ENCODE data around the gene MMP7.

The MMP7 gene

DNA sequence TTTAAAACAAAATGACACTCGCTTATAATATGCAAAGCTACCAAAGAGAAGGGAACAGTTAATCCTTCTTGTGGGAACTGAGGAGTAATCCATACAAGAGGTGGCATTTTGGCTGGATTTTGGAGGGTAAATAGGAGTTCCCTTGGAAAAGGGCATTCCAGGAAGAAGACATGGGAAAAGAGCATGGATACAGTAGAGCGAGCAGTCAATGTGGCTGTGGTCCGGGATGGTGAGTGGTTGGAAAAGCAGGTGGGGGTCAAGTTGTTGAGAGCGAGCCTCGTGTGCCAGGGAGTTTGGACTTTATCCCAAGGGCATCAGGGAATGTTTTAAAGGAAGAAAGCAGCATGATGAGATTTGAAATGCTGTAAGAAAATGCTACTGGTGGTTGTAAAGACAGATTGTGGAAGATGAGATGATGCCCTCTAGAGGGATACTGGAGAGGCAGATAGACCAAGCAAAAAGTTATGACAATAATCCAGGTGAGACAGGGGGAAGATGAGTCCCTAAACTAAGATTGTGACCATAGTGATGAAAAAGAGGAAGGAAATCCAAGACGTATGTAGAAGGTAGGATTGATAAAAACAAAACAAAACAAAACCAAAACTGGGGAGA is 3.8 kb upstream of the MMP7 start:
- TF ChIP-seq, protein P1, sequence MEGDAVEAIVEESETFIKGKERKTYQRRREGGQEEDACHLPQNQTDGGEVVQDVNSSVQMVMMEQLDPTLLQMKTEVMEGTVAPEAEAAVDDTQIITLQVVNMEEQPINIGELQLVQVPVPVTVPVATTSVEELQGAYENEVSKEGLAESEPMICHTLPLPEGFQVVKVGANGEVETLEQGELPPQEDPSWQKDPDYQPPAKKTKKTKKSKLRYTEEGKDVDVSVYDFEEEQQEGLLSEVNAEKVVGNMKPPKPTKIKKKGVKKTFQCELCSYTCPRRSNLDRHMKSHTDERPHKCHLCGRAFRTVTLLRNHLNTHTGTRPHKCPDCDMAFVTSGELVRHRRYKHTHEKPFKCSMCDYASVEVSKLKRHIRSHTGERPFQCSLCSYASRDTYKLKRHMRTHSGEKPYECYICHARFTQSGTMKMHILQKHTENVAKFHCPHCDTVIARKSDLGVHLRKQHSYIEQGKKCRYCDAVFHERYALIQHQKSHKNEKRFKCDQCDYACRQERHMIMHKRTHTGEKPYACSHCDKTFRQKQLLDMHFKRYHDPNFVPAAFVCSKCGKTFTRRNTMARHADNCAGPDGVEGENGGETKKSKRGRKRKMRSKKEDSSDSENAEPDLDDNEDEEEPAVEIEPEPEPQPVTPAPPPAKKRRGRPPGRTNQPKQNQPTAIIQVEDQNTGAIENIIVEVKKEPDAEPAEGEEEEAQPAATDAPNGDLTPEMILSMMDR (IDR thresholded peaks at IDR 0.05; ENCODE audit: borderline replicate concordance, control extremely low read depth, extremely low read depth, insufficient read depth, missing control alignments), result peak; percentile 19
- in situ Hi-C loops (cut with MboI; ENCODE audit: low sequenced_read_pairs, unreplicated experiment), result no loop called here
- peak; percentile 42 for DNase-seq (ENCODE audit: low spot score)

DNA sequence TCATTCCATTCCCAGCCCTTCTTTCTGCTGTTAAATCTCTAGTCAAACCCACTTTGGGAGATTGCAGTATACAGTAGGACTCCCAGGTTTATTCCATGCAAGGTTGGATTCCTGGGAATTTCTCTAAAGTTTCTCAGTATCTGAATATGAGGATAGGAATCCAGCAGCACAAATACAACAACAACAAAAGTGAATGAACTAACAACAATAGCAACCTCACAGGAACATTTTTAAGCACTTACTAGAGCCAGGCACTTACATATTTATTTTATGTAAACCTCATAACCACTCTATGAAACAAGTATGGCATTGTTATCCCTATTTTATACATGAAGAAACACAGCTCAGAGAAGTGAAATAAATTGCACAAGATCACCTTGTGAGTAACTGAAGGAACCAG is 1.9 kb downstream of the MMP7 start:
- in situ Hi-C loops (cut with MboI; ENCODE audit: low sequenced_read_pairs, unreplicated experiment), result no loop called here
- TF ChIP-seq, protein P1 (IDR thresholded peaks at IDR 0.05; ENCODE audit: borderline replicate concordance, control extremely low read depth, extremely low read depth, insufficient read depth, missing control alignments), result no peak
- no peak for DNase-seq (ENCODE audit: low spot score)

DNA sequence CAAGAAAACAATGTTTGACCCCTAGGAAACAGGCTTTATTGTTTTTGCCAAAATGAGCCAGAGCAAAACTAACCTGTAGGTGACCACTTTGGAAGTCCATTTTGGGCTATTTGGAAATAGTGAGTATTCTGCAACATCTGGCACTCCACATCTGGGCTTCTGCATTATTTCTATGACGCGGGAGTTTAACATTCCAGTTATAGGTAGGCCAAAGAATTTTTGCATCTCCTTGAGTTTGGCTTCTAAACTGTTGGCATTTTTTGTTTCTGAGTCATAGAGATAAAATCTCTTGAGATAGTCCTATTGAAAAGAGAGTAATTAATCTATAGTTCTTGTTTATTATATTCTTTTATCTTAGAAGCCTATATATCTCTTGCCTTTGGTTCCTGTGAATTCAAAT is 2.9 kb downstream of the MMP7 start:
- TF ChIP-seq, protein P1 (IDR thresholded peaks at IDR 0.05; ENCODE audit: borderline replicate concordance, control extremely low read depth, extremely low read depth, insufficient read depth, missing control alignments), result no peak
- DNase-seq (ENCODE audit: low spot score), result no peak
- in situ Hi-C loops (cut with MboI; ENCODE audit: low sequenced_read_pairs, unreplicated experiment), result no loop called here

DNA sequence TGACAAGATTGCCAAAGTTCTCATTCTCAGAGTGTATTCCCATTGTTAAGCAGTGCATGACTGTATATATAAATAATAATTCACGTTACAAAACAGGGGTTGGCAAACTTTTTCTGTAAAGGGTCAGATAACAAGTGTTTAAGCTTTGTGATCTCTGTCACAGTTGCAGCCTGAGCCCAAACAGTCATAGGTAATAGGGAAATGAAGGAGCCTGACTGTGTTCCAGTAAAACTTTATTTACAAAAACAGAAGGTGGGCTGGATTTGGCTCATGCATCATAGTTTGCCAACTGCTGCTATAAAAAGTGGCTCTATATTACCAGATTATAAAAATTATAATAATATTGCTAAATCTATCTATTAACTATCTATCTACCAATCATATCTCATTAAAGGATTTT is 3.5 kb downstream of the MMP7 start:
- in situ Hi-C loops (cut with MboI; ENCODE audit: low sequenced_read_pairs, unreplicated experiment), result no loop called here
- DNase-seq (ENCODE audit: low spot score), result no peak
- TF ChIP-seq, protein P1 (IDR thresholded peaks at IDR 0.05; ENCODE audit: borderline replicate concordance, control extremely low read depth, extremely low read depth, insufficient read depth, missing control alignments), result no peak

DNA sequence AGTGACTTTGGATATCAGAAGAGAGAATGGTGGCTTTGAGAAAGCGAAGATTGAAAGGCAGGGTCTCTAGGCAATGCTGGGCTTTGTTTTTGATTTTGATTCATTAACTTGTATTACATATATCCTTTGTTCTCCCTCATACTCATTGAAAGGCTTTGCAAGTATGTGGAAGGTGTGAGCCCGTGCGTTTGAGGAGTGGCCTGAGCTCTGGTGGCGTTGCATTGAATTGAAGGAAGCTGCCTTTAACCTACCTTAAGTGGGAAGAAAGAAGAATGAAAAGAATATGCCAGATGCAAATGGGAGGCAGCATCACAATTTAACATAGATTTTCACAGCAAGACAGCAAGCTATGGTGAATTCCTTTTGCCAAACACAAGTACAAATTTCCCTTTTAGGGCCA is 6.7 kb downstream of the MMP7 start:
- TF ChIP-seq, protein P1 (IDR thresholded peaks at IDR 0.05; ENCODE audit: borderline replicate concordance, control extremely low read depth, extremely low read depth, insufficient read depth, missing control alignments), result no peak
- in situ Hi-C loops (cut with MboI; ENCODE audit: low sequenced_read_pairs, unreplicated experiment), result no loop called here
- no peak for DNase-seq (ENCODE audit: low spot score)

DNA sequence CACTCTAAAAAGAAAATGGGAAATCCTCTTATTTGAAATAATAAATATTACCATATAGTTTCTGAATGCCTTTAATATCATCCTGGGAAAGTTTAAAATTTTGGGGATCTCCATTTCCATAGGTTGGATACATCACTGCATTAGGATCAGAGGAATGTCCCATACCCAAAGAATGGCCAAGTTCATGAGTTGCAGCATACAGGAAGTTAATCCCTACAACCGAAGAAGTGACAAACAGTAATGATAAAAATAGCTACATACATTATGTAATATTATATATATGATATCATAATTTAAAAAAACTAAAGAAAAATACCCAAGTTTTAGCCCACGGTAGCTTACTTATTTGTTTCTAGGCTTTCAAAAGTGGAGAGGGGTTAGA is 7.4 kb downstream of the MMP7 start:
- in situ Hi-C loops (cut with MboI; ENCODE audit: low sequenced_read_pairs, unreplicated experiment), result no loop called here
- TF ChIP-seq, protein P1 (IDR thresholded peaks at IDR 0.05; ENCODE audit: borderline replicate concordance, control extremely low read depth, extremely low read depth, insufficient read depth, missing control alignments), result no peak
- DNase-seq (ENCODE audit: low spot score), result no peak

Measured in GM13976 (cell line).